Measurements from ENCODE around the gene NSD2.

The NSD2 gene

GRCh38 chr4:1975880-1976279 lies 104.7 kb downstream of the NSD2 start:
- H3K4me3 ChIP-seq (ENCODE audit: low read depth, low read length), result no peak overlapping the region
- TF ChIP-seq MYC (IDR thresholded peaks at IDR 0.05; ENCODE audit: low read depth, low read length), result no peak
- TF ChIP-seq MAX (IDR thresholded peaks at IDR 0.05; ENCODE audit: low read depth, low read length), result no peak
- no peak for TF ChIP-seq POLR2A (IDR thresholded peaks at IDR 0.05; ENCODE audit: extremely low read depth, insufficient read length)
- TF ChIP-seq CTCF (IDR thresholded peaks at IDR 0.05; ENCODE audit: low read depth, low read length), result no peak
- no peak for DNase-seq (ENCODE audit: low read depth)

- peak; percentile 55 for DNase-seq (ENCODE audit: low read depth)
- TF ChIP-seq POLR2A (IDR thresholded peaks at IDR 0.05; ENCODE audit: extremely low read depth, insufficient read length), result no peak
- TF ChIP-seq MAX (IDR thresholded peaks at IDR 0.05; ENCODE audit: low read depth, low read length), result no peak
- TF ChIP-seq MYC (IDR thresholded peaks at IDR 0.05; ENCODE audit: low read depth, low read length), result no peak
- no peak for TF ChIP-seq CTCF (IDR thresholded peaks at IDR 0.05; ENCODE audit: low read depth, low read length)
- no peak overlapping the region for H3K4me3 ChIP-seq (ENCODE audit: low read depth, low read length)
These were observed 105.5 kb downstream of the NSD2 start for GRCh38 chr4:1976416-1977352.

GRCh38 chr4:1978226-1978625 lies 107.0 kb downstream of the NSD2 start:
- H3K4me3 ChIP-seq (ENCODE audit: low read depth, low read length), result no peak overlapping the region
- no peak for DNase-seq (ENCODE audit: low read depth)
- TF ChIP-seq CTCF (IDR thresholded peaks at IDR 0.05; ENCODE audit: low read depth, low read length) (no peak), MYC (IDR thresholded peaks at IDR 0.05; ENCODE audit: low read depth, low read length) (no peak), POLR2A (IDR thresholded peaks at IDR 0.05; ENCODE audit: extremely low read depth, insufficient read length) (no peak), MAX (IDR thresholded peaks at IDR 0.05; ENCODE audit: low read depth, low read length) (no peak)

- no peak overlapping the region for H3K4me3 ChIP-seq (ENCODE audit: low read depth, low read length)
- TF ChIP-seq CTCF (IDR thresholded peaks at IDR 0.05; ENCODE audit: low read depth, low read length) (no peak), MAX (IDR thresholded peaks at IDR 0.05; ENCODE audit: low read depth, low read length) (no peak), MYC (IDR thresholded peaks at IDR 0.05; ENCODE audit: low read depth, low read length) (no peak), POLR2A (IDR thresholded peaks at IDR 0.05; ENCODE audit: extremely low read depth, insufficient read length) (peak; percentile 13)
- no peak for DNase-seq (ENCODE audit: low read depth)
These were observed 107.7 kb downstream of the NSD2 start for GRCh38 chr4:1978741-1979476.

- TF ChIP-seq MYC (IDR thresholded peaks at IDR 0.05; ENCODE audit: low read depth, low read length) (no peak), POLR2A (IDR thresholded peaks at IDR 0.05; ENCODE audit: extremely low read depth, insufficient read length) (peak; percentile 19)
- DNase-seq (ENCODE audit: low read depth), result no peak
- H3K4me3 ChIP-seq (ENCODE audit: low read depth, low read length), result no peak overlapping the region
These were observed 108.4 kb downstream of the NSD2 start for GRCh38 chr4:1979477-1980196.
